Activated CD8-positive, alpha-beta memory T cell treated with anti-CD3 and anti-CD28 coated beads, Interleukin-2, amount 10 ng/mL, durations not matched to agents 7 days and 5 days (primary cell): ENCODE data around the gene TP53I13. TPM values are rescaled to one million over a fixed set of nuclear protein-coding genes. Genes with fewer than 3 reads are reported as not detected.
"Not testable (repeated sequence)": the region's sequence is repeated elsewhere in the genome, so short reads cannot be mapped to it uniquely, and the experiment has no call there.

Experiments used
- ATAC-seq: fragments of 150-1000 bp; cut with Tn5 transposase; one replicate; pipeline ENCODE4 v1.10.0; 2021; ENCODE audit warnings: moderate library complexity
- CTCF ChIA-PET: fragments of 350-600 bp; sonication (Branson Sonifier 250); formaldehyde crosslinking; loops from one replicate; lab custom pipeline; 2021; ENCODE audit warnings: antibody characterized with exemption; lab: Charles Lee
- DNase-seq: peaks from one replicate; pipeline ENCODE4 v3.0.0-alpha.2; 2020
- H3K27ac Mint-ChIP-seq: one replicate; pipeline ENCODE4 v1.8.0; 2021; ENCODE audit warnings: mild to moderate bottlenecking, mixed read lengths
- H3K27me3 Mint-ChIP-seq: one replicate; pipeline ENCODE4 v1.8.0; 2021; ENCODE audit warnings: mixed read lengths
- H3K36me3 Mint-ChIP-seq: one replicate; pipeline ENCODE4 v1.8.0; 2021; ENCODE audit warnings: mild to moderate bottlenecking, mixed read lengths
- H3K4me1 Mint-ChIP-seq: one replicate; pipeline ENCODE4 v1.8.0; 2021; ENCODE audit warnings: mixed read lengths
- H3K4me3 Mint-ChIP-seq: one replicate; pipeline ENCODE4 v1.8.0; 2021; ENCODE audit warnings: mild to moderate bottlenecking, moderate library complexity, mixed read lengths
- H3K9me3 Mint-ChIP-seq: one replicate; pipeline ENCODE4 v1.8.0; 2022; ENCODE audit warnings: low read depth, mixed read lengths
- total RNA-seq, 2 experiments: library from RNA; stranded (reverse); gene quantifications; one replicate each; pipeline ENCODE4 v1.2.3, GENCODE V29; 2021

Gene TP53I13
- 100 to 1,000 TPM in 1 of 2 experiments, 10 to 100 TPM in 1; 97.0 to 131 TPM for total RNA-seq

GRCh38 chr17:29568331-29569244, at the start of gene TP53I13:
TP53I13 (plus strand) TSS chr17:29568701; CDS start chr17:29568759, 58 bp downstream.
- H3K36me3 Mint-ChIP-seq = peaks cover 10% of the 10 kb centered on the region
- peak within 1 kb of the TSS; percentile 91 for H3K27ac Mint-ChIP-seq
- DNase-seq (peak; percentile 92), ATAC-seq (peak; percentile 61)
- H3K4me3 Mint-ChIP-seq = peak within 1 kb of the TSS; percentile 95
- H3K27me3 Mint-ChIP-seq = no peaks in the 10 kb centered on the region
- CTCF ChIA-PET = interaction anchor here (0.7 to 24.4 kb wide), 13 partner anchors 11 to 389 kb away, joined by 3 to 458 read pairs (median 4); partner anchors contain the start of genes CORO6, MYO18A and TAOK1
- no peaks in the 10 kb centered on the region for H3K9me3 Mint-ChIP-seq
- peaks cover 29% of the 10 kb centered on the region for H3K4me1 Mint-ChIP-seq

DNA sequence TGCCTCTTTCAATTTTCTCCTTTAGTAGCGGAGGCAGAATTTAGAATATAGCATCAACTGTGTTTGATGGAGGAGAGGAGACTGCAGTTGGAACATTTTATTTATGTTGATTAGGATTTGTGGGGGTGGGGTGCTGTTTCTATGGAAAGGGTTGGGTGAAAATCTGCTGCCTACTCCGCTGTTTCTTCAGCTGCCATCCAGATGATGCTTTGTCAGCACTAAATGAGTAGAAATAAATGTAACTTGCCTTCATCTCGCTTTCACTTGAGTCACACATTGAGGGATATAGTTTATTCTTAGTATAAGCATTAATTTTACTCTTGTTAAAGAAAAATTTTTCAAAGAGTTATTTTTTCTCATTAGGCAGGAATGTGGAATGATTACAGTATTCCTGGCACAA, 43.8 kb upstream of the TP53I13 start:
- H3K36me3 Mint-ChIP-seq = peaks cover 14% of the 10 kb centered on the region
- H3K27me3 Mint-ChIP-seq = no peaks in the 10 kb centered on the region
- H3K4me1 Mint-ChIP-seq = peaks cover 2% of the 10 kb centered on the region
- ATAC-seq (no peak), DNase-seq (no peak)
- CTCF ChIA-PET = interaction anchor here (0.9 to 1.9 kb wide), 2 partner anchors 12 to 20 kb away, joined by 4 read pairs; no protein-coding TSS in a partner anchor
- H3K27ac Mint-ChIP-seq = no peak overlapping the region
- no peaks in the 10 kb centered on the region for H3K9me3 Mint-ChIP-seq
- no peak overlapping the region for H3K4me3 Mint-ChIP-seq

- H3K27me3 Mint-ChIP-seq = no peaks in the 10 kb centered on the region
- DNase-seq (no peak), ATAC-seq (no peak)
- no peaks in the 10 kb centered on the region for H3K9me3 Mint-ChIP-seq
- no peak overlapping the region for H3K27ac Mint-ChIP-seq
- H3K4me3 Mint-ChIP-seq = no peak overlapping the region
- peaks cover 18% of the 10 kb centered on the region for H3K36me3 Mint-ChIP-seq
- peaks cover 2% of the 10 kb centered on the region for H3K4me1 Mint-ChIP-seq
- CTCF ChIA-PET = no interaction called here
Observed at GRCh38 chr17:29526322-29526721, 42.2 kb upstream of the TP53I13 start.

DNA sequence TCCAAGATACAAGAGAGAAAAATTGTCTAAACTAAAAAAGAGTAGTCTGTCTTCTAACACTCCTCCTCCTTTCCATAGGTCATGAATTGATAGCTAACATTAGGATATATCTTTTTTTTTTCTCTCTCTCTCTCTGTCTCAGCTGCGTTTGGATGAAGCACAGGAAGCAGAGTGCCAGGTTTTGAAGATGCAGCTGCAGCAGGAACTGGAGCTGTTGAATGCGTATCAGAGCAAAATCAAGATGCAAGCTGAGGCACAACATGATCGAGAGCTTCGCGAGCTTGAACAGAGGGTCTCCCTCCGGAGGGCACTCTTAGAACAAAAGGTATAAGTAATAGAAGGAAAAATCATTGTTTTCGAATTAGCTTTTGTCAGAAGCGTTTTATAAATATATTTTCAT, 34.5 kb upstream of the TP53I13 start:
- H3K27me3 Mint-ChIP-seq = no peaks in the 10 kb centered on the region
- no peak overlapping the region for H3K4me3 Mint-ChIP-seq
- H3K9me3 Mint-ChIP-seq = no peaks in the 10 kb centered on the region
- peaks cover 31% of the 10 kb centered on the region for H3K36me3 Mint-ChIP-seq
- CTCF ChIA-PET = interaction anchor here (1.1 to 4.9 kb wide), 3 partner anchors 54 to 388 kb away, joined by 3 to 75 read pairs (median 4); no protein-coding TSS in a partner anchor
- no peaks in the 10 kb centered on the region for H3K4me1 Mint-ChIP-seq
- ATAC-seq (no peak), DNase-seq (no peak)
- no peak overlapping the region for H3K27ac Mint-ChIP-seq

- Mint-ChIP-seq H3K4me1 (peaks cover 17% of the 10 kb centered on the region), H3K9me3 (no peaks in the 10 kb centered on the region), H3K27me3 (no peaks in the 10 kb centered on the region), H3K27ac (no peak overlapping the region), H3K36me3 (peaks cover 27% of the 10 kb centered on the region), H3K4me3 (no peak overlapping the region)
- CTCF ChIA-PET = no interaction called here
- ATAC-seq = no peak
- no peak for DNase-seq
Observed at GRCh38 chr17:29544066-29544465, 24.4 kb upstream of the TP53I13 start.

DNA sequence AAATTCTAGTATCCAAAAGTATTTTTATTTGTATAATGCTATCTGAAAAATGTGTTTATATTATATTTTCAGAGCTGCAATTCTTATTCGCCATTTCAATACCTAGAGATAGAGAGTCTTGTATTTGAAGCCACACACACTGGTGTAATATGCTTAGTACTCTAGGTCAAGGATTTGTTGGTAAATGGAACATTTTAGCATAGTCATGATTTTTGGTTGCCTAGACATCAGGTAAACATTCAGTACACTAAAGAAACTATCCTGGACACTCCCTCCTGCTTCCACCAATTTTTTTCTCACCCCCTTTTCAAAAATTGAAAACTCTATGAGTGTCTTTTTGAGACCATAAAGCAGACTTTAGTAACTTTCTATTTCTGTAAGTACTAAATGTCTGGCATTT, 22.4 kb upstream of the TP53I13 start:
- Mint-ChIP-seq H3K4me3 (no peak overlapping the region), H3K4me1 (peaks cover 25% of the 10 kb centered on the region), H3K36me3 (peaks cover 25% of the 10 kb centered on the region), H3K27ac (no peak overlapping the region), H3K27me3 (no peaks in the 10 kb centered on the region), H3K9me3 (no peaks in the 10 kb centered on the region)
- ATAC-seq = no peak
- CTCF ChIA-PET = interaction anchor here (1.1 to 1.5 kb wide), 3 partner anchors 9 to 176 kb away, joined by 3 to 5 read pairs (median 4); no protein-coding TSS in a partner anchor
- no peak for DNase-seq

GRCh38 chr17:29546830-29547229, 21.7 kb upstream of the TP53I13 start:
- DNase-seq (no peak), ATAC-seq (no peak)
- Mint-ChIP-seq H3K4me3 (no peak overlapping the region), H3K27ac (peak overlapping the region; percentile 23), H3K27me3 (no peaks in the 10 kb centered on the region), H3K9me3 (no peaks in the 10 kb centered on the region), H3K4me1 (peaks cover 25% of the 10 kb centered on the region), H3K36me3 (peaks cover 25% of the 10 kb centered on the region)
- CTCF ChIA-PET = interaction anchor here (1.2 to 1.5 kb wide), 2 partner anchors 10 to 45 kb away, joined by 3 to 5 read pairs; no protein-coding TSS in a partner anchor

GRCh38 chr17:29549177-29549923, 19.2 kb upstream of the TP53I13 start:
- Mint-ChIP-seq H3K9me3 (no peaks in the 10 kb centered on the region), H3K36me3 (peaks cover 10% of the 10 kb centered on the region), H3K27me3 (no peaks in the 10 kb centered on the region), H3K4me3 (no peak overlapping the region), H3K4me1 (peaks cover 29% of the 10 kb centered on the region), H3K27ac (peak overlapping the region; percentile 36)
- DNase-seq (no peak), ATAC-seq (peak; percentile 91)
- CTCF ChIA-PET = interaction anchor here (1.7 kb wide), 1 partner anchor 180 kb away, joined by 10 read pairs; no protein-coding TSS in a partner anchor

DNA sequence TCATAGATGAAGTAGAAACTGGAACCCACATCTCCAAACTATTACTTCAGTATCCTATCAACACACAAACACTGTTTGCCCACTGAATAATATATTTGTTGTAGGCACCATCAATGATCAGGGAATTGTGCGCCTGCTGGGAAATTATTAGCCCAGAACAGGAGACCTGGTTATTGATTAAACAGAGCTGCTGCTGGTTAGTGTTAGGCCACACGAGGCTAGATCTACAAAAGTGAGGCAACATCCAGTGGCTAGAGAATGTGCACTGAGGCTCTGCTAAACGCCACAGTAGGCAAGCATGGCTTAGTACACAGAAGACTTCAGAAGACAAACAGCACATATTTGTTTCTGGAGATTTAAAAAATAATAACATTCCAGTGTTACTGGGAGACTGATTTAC, 12.7 kb upstream of the TP53I13 start:
- no peak overlapping the region for H3K4me3 Mint-ChIP-seq
- no peaks in the 10 kb centered on the region for H3K27me3 Mint-ChIP-seq
- no peak for ATAC-seq
- peaks cover 6% of the 10 kb centered on the region for H3K36me3 Mint-ChIP-seq
- CTCF ChIA-PET = interaction anchor here (1.1 to 2.4 kb wide), 6 partner anchors 10 to 375 kb away, joined by 3 to 11 read pairs (median 4); partner anchors contain the start of gene ABHD15
- no peak overlapping the region for H3K27ac Mint-ChIP-seq
- no peaks in the 10 kb centered on the region for H3K9me3 Mint-ChIP-seq
- H3K4me1 Mint-ChIP-seq = peaks cover 28% of the 10 kb centered on the region
- DNase-seq = no peak

DNA sequence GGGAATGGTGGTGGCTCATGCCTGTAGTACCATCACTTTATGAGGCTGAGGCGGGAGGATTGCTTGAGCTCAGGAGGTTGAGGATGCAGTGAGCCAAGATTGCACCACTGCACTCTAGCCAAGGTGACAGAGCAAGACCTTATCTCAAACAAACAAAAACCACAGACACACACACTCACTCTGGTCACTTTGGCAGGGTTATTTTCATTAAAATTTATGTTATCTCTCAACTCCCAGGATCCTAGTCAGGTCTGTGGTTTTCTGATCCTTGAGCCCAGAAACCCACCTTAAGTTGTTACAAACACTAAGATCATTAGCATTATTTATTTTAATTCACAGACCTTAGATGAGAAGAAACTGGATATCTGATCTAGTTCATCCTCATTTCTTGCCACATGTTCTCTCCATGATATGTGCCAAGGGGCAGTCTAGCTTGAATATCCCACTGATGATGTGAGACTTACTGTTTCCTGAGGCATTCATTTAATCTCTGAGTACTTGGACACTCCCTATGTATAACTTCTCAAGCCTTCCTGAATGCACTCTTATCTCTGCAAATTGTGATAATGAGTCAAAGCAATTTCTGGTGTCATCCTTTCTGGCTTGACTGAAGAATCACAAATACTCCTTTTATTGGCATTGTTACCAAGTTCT, 11.3 kb upstream of the TP53I13 start:
- no peaks in the 10 kb centered on the region for H3K9me3 Mint-ChIP-seq
- DNase-seq (no peak), ATAC-seq (peak; percentile 34)
- peak overlapping the region; percentile 52 for H3K27ac Mint-ChIP-seq
- H3K4me1 Mint-ChIP-seq = peaks cover 38% of the 10 kb centered on the region
- H3K27me3 Mint-ChIP-seq = no peaks in the 10 kb centered on the region
- peaks cover 9% of the 10 kb centered on the region for H3K36me3 Mint-ChIP-seq
- CTCF ChIA-PET = interaction anchor here (0.8 to 3.1 kb wide), 8 partner anchors 8 to 376 kb away, joined by 3 to 11 read pairs (median 4); partner anchors contain the start of gene ABHD15
- no peak overlapping the region for H3K4me3 Mint-ChIP-seq

DNA sequence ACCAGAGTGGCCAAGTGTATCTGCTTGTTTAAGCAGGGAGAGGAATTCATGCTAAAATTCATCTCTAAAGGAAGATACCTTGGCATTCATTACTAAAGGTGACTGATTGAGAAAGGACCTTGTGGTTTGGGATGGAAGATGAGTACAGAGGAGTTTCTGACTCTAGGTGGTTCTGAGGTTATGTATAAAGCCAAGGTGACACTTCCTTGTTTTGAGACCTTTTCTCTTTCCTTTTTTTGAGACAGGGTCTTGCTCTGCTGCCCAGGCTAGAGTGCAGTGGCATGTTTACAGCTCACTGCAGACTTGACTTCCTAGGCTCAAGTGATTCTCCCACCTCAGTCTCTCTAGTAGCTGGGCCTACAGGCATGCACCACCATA, 10.8 kb upstream of the TP53I13 start:
- Mint-ChIP-seq H3K27ac (peak overlapping the region; percentile 52), H3K4me3 (no peak overlapping the region), H3K4me1 (peaks cover 40% of the 10 kb centered on the region), H3K27me3 (no peaks in the 10 kb centered on the region), H3K9me3 (no peaks in the 10 kb centered on the region), H3K36me3 (peaks cover 12% of the 10 kb centered on the region)
- ATAC-seq (peak; percentile 70), DNase-seq (no peak)
- CTCF ChIA-PET = interaction anchor here (1.1 to 3.1 kb wide), 3 partner anchors 8 to 33 kb away, joined by 3 to 8 read pairs (median 4); partner anchors contain the start of gene ABHD15

- peaks cover 44% of the 10 kb centered on the region for H3K4me1 Mint-ChIP-seq
- CTCF ChIA-PET = interaction anchor here (0.9 to 3.1 kb wide), 4 partner anchors 8 to 33 kb away, joined by 3 to 8 read pairs (median 4); partner anchors contain the start of gene ABHD15
- not testable (repeated sequence) for H3K27me3 Mint-ChIP-seq, ATAC-seq, H3K9me3 Mint-ChIP-seq, H3K4me3 Mint-ChIP-seq, DNase-seq
- H3K36me3 Mint-ChIP-seq = peaks cover 16% of the 10 kb centered on the region
- peak overlapping the region; percentile 52 for H3K27ac Mint-ChIP-seq
Observed at GRCh38 chr17:29558139-29558538, 10.4 kb upstream of the TP53I13 start.
